GM19238 (cell line): ENCODE measurements around the gene PRRG4.
"Not testable (repeated sequence)": the region's sequence is repeated elsewhere in the genome, so short reads cannot be mapped to it uniquely, and the experiment has no call there.

Experiments
- DNase-seq: peaks from one replicate; pipeline ENCODE4 v3.0.0; 2011; ENCODE audit warnings: low spot score; ENCODE audit not compliant: insufficient read length

The PRRG4 gene

DNA sequence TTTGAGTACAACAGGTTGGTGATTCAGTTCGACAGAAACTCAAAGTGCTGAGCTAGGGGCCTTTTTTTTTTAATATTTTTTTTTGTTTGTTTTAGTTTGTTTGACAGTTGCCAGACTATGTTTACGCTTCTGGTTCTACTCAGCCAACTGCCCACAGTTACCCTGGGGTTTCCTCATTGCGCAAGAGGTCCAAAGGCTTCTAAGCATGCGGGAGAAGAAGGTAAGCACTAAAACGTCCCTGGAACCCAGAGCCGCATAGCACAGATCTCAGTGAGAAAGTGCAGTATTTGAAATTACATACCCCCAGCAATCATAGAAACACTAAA lies 649 bp downstream of the PRRG4 start:
- no peak for DNase-seq

DNA sequence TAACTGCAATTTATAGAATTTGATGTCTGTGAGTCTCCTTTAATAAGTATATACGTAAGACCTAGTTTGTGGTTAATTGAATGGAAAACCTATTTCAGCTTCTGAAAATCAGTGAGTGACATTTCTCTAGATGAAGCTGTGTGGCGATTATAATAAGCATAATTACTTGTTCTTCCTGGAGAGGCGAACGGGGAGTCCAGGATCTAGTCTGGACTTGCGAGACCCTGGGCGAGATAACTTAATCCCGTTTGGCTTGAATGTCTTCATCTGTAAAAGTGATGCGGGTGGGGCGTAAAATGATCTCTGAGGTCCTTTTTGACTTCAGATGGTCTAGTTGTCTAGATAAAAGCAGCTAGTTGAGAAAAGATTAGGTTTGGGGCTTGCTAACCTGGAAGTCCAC lies 1.1 kb downstream of the PRRG4 start:
- no peak for DNase-seq

GRCh38 chr11:32831221-32831620 lies 1.5 kb downstream of the PRRG4 start:
- DNase-seq: no peak

- no peak for DNase-seq
These were observed 4.2 kb downstream of the PRRG4 start for GRCh38 chr11:32833921-32834320.

GRCh38 chr11:32836946-32837345 lies 7.2 kb downstream of the PRRG4 start:
- DNase-seq: no peak

DNA sequence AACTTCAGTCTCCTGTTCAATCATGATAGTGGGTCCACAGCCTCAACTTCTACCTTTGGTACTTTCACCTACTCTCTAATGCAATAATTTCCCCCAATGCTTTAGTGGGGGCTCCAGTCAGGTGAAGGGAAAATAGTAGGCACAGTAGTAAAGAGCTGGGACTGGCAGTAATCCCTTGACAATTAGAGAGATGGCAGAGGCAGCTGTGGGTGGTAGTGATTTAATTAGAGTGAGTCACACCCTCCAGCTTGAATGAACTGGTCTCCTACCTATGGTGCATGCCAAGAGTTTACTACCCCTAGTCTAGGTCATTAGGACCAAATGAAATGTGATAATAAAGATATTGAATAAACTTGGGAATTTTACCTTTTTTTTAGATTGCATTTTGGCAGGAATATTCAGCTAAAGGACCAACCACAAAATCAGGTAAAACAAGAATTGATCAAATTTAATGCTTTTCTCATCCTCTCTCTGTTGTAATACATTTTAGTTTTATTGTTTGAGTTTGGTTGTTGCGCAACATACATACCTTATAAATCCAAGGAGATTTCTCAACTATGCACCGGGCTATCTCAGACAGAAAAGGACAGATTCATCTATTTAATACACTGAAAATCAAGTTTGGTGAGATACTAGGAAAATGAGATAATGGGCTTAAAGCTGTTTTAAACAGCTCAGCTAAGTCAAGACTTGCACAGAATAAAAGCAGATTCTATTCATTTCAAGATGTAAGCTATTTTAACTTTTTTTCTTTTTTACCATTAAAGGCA lies 9.0 kb downstream of the PRRG4 start:
- no peak for DNase-seq

GRCh38 chr11:32839308-32839707 lies 9.6 kb downstream of the PRRG4 start:
- DNase-seq: no peak

DNA sequence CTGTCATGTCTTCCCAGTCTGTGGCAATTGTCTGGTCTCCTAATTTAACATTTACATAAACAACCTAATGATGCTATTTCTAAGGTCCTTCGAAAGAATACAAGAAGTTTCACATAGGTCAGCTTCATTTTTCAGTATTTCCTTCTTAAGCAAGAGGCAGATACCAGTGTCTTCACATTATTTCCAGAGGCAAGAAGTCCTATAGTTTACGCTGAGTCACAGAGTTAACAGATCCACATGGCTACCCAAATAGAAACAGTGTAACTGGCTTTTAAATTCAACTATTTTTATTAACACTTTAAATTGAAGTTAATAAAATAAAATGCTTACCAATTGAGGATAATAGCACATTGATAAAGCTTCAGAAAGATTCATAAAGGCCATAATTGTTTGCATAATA lies 10.9 kb downstream of the PRRG4 start:
- no peak for DNase-seq

DNA sequence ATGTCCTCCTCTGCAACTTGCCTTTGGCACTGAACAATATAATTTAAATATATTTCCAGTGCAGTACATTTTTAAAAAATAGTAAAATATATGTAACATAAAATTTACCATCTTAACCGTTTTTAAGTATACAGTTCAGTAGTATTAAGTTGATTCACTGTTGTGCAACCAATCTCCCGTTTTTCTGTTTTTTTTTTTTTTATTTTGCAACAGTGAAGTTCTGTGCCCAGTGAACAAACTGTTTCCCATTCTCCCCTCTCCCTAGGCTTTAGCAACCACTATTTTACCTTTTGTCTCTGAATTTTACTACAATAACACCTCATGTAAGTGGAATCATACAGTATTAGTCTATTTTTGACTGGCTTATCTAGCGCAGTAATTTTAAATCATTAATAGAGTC lies 13.8 kb downstream of the PRRG4 start:
- no peak for DNase-seq

- no peak for DNase-seq
These were observed 17.8 kb downstream of the PRRG4 start for GRCh38 chr11:32847511-32847910.

- no peak for DNase-seq
These were observed 20.0 kb downstream of the PRRG4 start for GRCh38 chr11:32849761-32850160.

DNA sequence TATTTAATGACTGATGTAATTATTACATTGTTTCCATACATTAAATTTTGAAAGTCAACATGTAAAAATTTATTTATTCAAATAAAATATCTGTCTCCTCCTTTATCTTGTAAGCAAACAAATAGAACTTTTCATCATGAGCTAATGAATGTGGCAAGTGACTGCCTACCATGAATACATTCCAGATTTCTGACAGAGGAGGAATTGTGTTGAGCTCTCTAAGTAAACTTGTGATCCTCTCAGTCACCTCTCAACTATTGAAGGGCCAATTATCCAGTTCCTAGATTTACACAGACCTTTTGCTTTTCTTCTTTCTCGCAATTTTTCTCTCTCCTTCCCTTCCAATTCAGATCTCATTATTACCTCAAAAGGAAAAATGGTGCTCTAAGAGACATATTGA lies 21.5 kb downstream of the PRRG4 start:
- DNase-seq: no peak

- DNase-seq: no peak
These were observed 22.5 kb downstream of the PRRG4 start for GRCh38 chr11:32852207-32852606.

DNA sequence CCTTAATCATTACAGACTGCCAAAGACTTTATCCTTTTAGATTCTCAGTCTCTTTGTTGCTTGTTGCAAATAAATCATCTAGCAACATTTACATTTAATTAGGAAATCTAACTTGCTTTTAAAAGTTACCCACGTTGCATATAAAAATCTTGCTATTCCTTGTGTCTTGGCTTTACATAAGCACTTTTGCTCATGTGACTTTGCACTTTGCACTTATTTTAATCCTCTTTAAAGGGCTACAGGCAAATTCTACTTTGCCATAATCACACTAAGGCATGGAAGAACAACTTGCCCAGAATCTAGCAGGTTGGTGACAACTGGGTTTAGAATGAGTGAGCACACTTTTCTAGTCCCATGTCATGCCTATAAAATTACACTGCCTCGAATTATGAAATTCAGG lies 25.9 kb downstream of the PRRG4 start:
- DNase-seq: no peak

DNA sequence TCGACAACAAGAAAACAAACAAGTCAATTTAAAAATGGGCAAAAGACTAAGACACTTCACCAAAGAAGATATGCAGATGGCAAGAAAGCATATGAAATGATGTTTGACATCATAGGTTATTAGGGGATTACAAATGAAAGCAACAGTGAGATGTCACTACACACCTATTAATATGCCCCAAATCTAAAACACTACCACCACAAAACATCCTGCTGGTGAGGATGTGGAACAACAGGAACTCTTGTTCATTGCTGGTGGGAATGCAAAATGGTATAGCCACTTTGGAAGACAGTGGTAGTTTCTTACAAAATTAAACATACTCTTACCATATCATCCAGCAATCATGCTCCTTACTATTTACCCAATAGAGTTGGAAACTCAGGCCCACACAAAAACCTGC lies 29.0 kb downstream of the PRRG4 start:
- no peak for DNase-seq

GRCh38 chr11:32861850-32862577 lies 32.3 kb downstream of the PRRG4 start:
- no peak for DNase-seq

DNA sequence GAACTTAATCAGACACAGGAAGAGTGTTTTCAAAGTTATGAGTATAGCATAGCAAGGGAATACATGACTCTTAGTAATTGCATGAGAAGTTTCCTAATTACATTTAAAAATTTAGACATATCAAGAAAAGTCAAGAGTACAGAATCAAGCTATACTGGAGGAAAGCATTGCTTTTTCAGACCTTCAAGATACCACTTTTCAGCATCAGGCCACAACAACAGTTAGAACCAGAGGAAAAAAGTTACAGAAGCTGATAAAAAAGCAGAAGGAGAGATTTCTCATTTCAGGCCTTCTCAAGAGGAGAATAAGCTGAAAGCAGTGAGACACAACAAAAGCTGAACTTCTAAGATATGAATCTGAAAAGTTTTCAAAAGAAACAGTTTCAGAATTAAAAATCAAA lies 34.8 kb downstream of the PRRG4 start:
- DNase-seq: no peak

DNA sequence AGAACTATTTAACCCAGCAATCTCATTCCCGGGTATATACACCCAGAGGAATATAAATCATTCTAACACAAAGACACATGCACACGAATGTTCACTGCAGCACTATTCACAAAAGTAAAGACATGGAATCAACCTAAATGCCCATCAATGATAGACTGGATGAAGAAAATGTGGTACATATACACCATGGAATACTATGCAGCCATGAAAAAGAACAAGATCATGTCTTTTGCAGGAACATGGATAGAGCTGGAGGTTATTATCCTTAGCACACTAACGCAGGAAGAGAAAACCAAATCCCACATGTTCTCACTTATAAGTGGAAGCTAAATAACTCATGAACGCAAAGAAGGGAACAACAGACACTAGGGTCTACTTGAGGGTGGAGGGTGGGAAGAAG lies 39.0 kb downstream of the PRRG4 start:
- not testable (repeated sequence) for DNase-seq

DNA sequence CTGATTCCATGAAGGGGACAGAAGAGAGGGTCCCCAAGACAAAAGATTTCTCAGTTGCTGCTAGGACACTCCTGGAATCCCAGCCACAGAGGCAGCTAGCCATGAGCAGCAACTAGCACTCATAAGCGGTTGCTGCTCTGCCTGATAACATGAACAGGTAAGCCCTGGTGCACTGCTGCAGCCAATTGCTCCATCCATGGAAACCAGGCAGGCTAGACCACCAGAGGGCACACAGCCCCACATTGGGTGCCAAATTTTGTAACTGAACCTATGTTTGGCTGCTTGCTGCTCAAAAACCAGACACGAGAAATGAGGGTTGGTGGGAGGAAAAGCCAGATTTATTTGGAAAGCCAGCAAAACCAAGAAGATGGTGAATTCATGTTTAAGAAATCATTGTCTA lies 40.9 kb downstream of the PRRG4 start:
- no peak for DNase-seq

GRCh38 chr11:32874132-32874531 lies 44.4 kb downstream of the PRRG4 start:
- DNase-seq: no peak

- no peak for DNase-seq
These were observed 51.6 kb downstream of the PRRG4 start for GRCh38 chr11:32881286-32881685.

DNA sequence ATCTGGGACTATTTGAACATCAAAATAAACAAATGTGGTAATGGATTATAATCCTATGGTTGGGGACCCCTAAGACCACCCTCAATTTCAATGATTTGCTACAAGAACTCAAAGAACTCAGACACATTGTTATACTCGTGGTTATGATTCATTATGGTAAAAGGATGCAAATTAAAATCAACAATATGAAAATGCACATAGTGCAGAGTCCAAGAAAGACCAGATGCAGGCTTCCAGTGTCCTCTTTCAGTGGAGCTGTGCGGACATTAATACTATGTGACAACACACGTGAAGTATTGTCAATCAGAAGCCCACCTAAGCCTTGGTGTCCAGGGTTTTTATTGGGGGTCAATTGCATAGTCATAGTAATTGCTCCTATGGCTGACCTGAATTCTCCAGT lies 53.7 kb downstream of the PRRG4 start:
- DNase-seq: no peak

- no peak for DNase-seq
These were observed 54.3 kb downstream of the PRRG4 start for GRCh38 chr11:32884023-32884422.
